Gastrocnemius medialis (tissue), 4 donors: ENCODE measurements around the gene STPG4. TPM values are rescaled to one million over a fixed set of nuclear protein-coding genes. Genes with fewer than 3 reads are reported as not detected.
"Not testable (repeated sequence)": the region's sequence is repeated elsewhere in the genome, so short reads cannot be mapped to it uniquely, and the experiment has no call there.

Experiments used
- ATAC-seq, 2 donors: fragments of 150-250 bp; one replicate each; pipeline ENCODE4 v1.9.1; 2016
- DNase-seq, 2 donors: peaks; one replicate each; pipeline ENCODE4 v3.0.0-alpha.2; 2019
- H3K27ac ChIP-seq, 4 donors: fragments of 200-600 bp; sonication (generic); 1 replicate in 1 of 4; 2 replicates in 3 of 4; pipeline ENCODE4 v1.5.1; 2016 to 2018; ENCODE audit warnings: mild to moderate bottlenecking in 2 of 4, moderate library complexity in 1 of 4
- H3K27me3 ChIP-seq, 3 donors: fragments of 200-600 bp; sonication (generic) in 2 of 3; 1 replicate in 1 of 3; 2 replicates in 2 of 3; pipeline versions ENCODE4 v1.5.1 to v1.6.0; 2016 to 2019; ENCODE audit warnings: mild to moderate bottlenecking in 1 of 3, moderate library complexity in 1 of 3
- H3K36me3 ChIP-seq, 2 donors: fragments of 200-600 bp; sonication (generic) in 1 of 2; one replicate each; pipeline ENCODE4 v1.5.1; 2017 to 2018
- H3K4me1 ChIP-seq, 2 donors: fragments of 200-600 bp; sonication (generic) in 1 of 2; one replicate each; pipeline ENCODE4 v1.5.1; 2016 to 2017; ENCODE audit warnings: mild to moderate bottlenecking in 2 of 2
- H3K4me3 ChIP-seq, 4 donors: fragments of 200-600 bp; sonication (generic) in 3 of 4; 1 replicate in 1 of 4; 2 replicates in 3 of 4; pipeline ENCODE4 v1.5.1; 2016 to 2019; ENCODE audit warnings: mild to moderate bottlenecking in 2 of 4
- H3K9me3 ChIP-seq, 3 donors: fragments of 200-600 bp; sonication (generic) in 2 of 3; 1 replicate in 1 of 3; 2 replicates in 2 of 3; pipeline ENCODE4 v1.5.1; 2016 to 2019
- CTCF ChIP-seq, 5 experiments: fragments of 450-650 bp in 3 of 5; fragments of 200-600 bp in 2 of 5; sonication (generic) in 2 of 5; IDR thresholded peaks in 4 of 5; conservative IDR thresholded peaks in 1 of 5; 1 replicate in 4 of 5; 2 replicates in 1 of 5; pipeline ENCODE4 v1.5.1; 2016 to 2019; ENCODE audit warnings: antibody characterized with exemption in 5 of 5, mild to moderate bottlenecking in 3 of 5, moderate library complexity in 3 of 5
- POLR2A ChIP-seq, 2 donors: fragments of 450-650 bp; IDR thresholded peaks; one replicate each; pipeline ENCODE4 v1.6.1; 2017; ENCODE audit warnings: antibody characterized with exemption in 2 of 2, mild to moderate bottlenecking in 2 of 2, moderate library complexity in 2 of 2
- in situ Hi-C, 4 donors: fragments of 200-750 bp; cut with MboI; loops; one replicate each; pipeline versions ENCODE4 v1.15.0 to v1.8.0; 2017; ENCODE audit warnings: low sequenced_read_pairs in 4 of 4
- intact Hi-C: fragments of 100-400 bp; cut with DNase I; formaldehyde crosslinking; loops from one replicate; pipeline ENCODE4 v1.15.1; 2023; ENCODE audit warnings: low total_unique reads
- total RNA-seq, 4 donors: library from RNA; depleted of rRNA; stranded (reverse); fragments of >200 nt; gene quantifications; one replicate each; pipeline versions ENCODE4 v1.1.0 to v1.2.3, GENCODE V29; 2016

Gene STPG4
- total RNA-seq, 4 donors from 2014 or later: 0.33 TPM; not detected in 3

GRCh38 chr2:47193607-47194006 is 38.5 kb upstream of the STPG4 start:
- no peaks in the 10 kb centered on the region for H3K27me3 ChIP-seq
- ATAC-seq (peak in 1 of 2 donors; percentile 37), DNase-seq (no peak)
- H3K4me1 ChIP-seq: peaks cover 13 to 26% of the 10 kb centered on the region in 2 donors
- no peaks in the 10 kb centered on the region for H3K36me3 ChIP-seq
- H3K9me3 ChIP-seq: no peaks in the 10 kb centered on the region
- in situ Hi-C loops: no loop called here
- no peak overlapping the region for H3K27ac ChIP-seq
- no peak overlapping the region for H3K4me3 ChIP-seq
- no peak for TF ChIP-seq POLR2A (IDR thresholded peaks at IDR 0.05)
- no peak for TF ChIP-seq CTCF (IDR thresholded peaks at IDR 0.05 in 4 of 5, conservative IDR thresholded peaks at IDR 0.05 in 1 of 5)
- intact Hi-C loops: no loop called here

- intact Hi-C loops: no loop called here
- in situ Hi-C loops: no loop called here
Observed at GRCh38 chr2:47190188-47190881, 35.2 kb upstream of the STPG4 start.

GRCh38 chr2:47189635-47190034 is 34.5 kb upstream of the STPG4 start:
- H3K27ac ChIP-seq: no peak overlapping the region
- no peaks in the 10 kb centered on the region for H3K36me3 ChIP-seq
- in situ Hi-C loops (no loop called here), intact Hi-C loops (no loop called here)
- TF ChIP-seq CTCF (IDR thresholded peaks at IDR 0.05 in 4 of 5, conservative IDR thresholded peaks at IDR 0.05 in 1 of 5) (no peak), POLR2A (IDR thresholded peaks at IDR 0.05) (no peak)
- no peak for ATAC-seq
- H3K4me3 ChIP-seq: no peak overlapping the region
- H3K9me3 ChIP-seq: no peaks in the 10 kb centered on the region
- no peak for DNase-seq
- H3K4me1 ChIP-seq: peaks cover 13 to 26% of the 10 kb centered on the region in 2 donors
- no peaks in the 10 kb centered on the region for H3K27me3 ChIP-seq

More at GRCh38 chr2:47190188-47190881, 35.2 kb upstream of the STPG4 start:
- no peaks in the 10 kb centered on the region for H3K9me3 ChIP-seq
- no peak overlapping the region for H3K27ac ChIP-seq
- no peak for TF ChIP-seq CTCF (IDR thresholded peaks at IDR 0.05 in 4 of 5, conservative IDR thresholded peaks at IDR 0.05 in 1 of 5)
- no peak for TF ChIP-seq POLR2A (IDR thresholded peaks at IDR 0.05)
- H3K36me3 ChIP-seq: no peaks in the 10 kb centered on the region
- ATAC-seq (no peak), DNase-seq (no peak)
- H3K4me1 ChIP-seq: peaks cover 13 to 26% of the 10 kb centered on the region in 2 donors
- H3K27me3 ChIP-seq: no peaks in the 10 kb centered on the region
- H3K4me3 ChIP-seq: no peak overlapping the region

DNA sequence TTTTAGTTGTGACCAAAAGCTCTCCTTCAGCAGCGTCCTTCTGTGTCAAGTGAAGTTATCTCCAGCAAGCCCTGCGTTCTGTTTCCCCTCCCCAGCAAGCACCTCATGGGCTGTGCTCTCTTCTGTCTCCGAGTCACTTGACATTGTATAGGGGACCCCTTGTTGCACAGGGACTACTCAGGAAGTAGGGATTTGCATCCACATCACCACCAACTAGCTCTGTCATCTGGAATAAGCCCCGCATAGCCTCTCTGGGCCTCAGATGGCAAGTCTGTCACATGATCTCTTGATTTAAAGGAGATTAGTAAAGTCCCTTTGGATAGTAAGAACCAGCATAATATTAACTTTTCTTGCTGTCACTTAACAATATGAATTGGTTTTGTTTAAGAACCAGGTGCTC is 32.0 kb upstream of the STPG4 start:
- DNase-seq (no peak), ATAC-seq (no peak)
- Histone ChIP-seq H3K36me3 (no peaks in the 10 kb centered on the region), H3K9me3 (no peaks in the 10 kb centered on the region), H3K4me1 (peaks cover 0 to 9% of the 10 kb centered on the region in 2 donors), H3K4me3 (no peak overlapping the region), H3K27me3 (no peaks in the 10 kb centered on the region), H3K27ac (no peak overlapping the region)
- TF ChIP-seq POLR2A (IDR thresholded peaks at IDR 0.05) (no peak), CTCF (IDR thresholded peaks at IDR 0.05 in 4 of 5, conservative IDR thresholded peaks at IDR 0.05 in 1 of 5) (no peak)
- intact Hi-C loops: no loop called here
- in situ Hi-C loops: no loop called here

- Histone ChIP-seq H3K27ac (no peak overlapping the region), H3K36me3 (no peaks in the 10 kb centered on the region), H3K27me3 (no peaks in the 10 kb centered on the region), H3K4me3 (no peak overlapping the region), H3K9me3 (no peaks in the 10 kb centered on the region), H3K4me1 (peaks cover 0 to 2% of the 10 kb centered on the region in 2 donors)
- intact Hi-C loops: no loop called here
- TF ChIP-seq CTCF (IDR thresholded peaks at IDR 0.05 in 4 of 5, conservative IDR thresholded peaks at IDR 0.05 in 1 of 5) (no peak), POLR2A (IDR thresholded peaks at IDR 0.05) (no peak)
- ATAC-seq (no peak), DNase-seq (no peak)
- in situ Hi-C loops: no loop called here
Observed at GRCh38 chr2:47186351-47186750, 31.2 kb upstream of the STPG4 start.

GRCh38 chr2:47185098-47185497 is 30.0 kb upstream of the STPG4 start:
- ATAC-seq, H3K36me3 ChIP-seq, DNase-seq, in situ Hi-C loops, H3K27ac ChIP-seq, H3K27me3 ChIP-seq, H3K9me3 ChIP-seq, H3K4me1 ChIP-seq, intact Hi-C loops, H3K4me3 ChIP-seq: not testable (repeated sequence)
